GM19372 (cell line): ENCODE measurements around the gene GRAMD1A.
"Not testable (repeated sequence)": the region's sequence is repeated elsewhere in the genome, so short reads cannot be mapped to it uniquely, and the experiment has no call there.

Experiments
- ATAC-seq: cut with Tn5 transposase; IDR thresholded peaks from one replicate; pipeline ENCODE4 v1.9.1; 2021; ENCODE audit warnings: mild to moderate bottlenecking, low read depth, moderate library complexity; ENCODE audit not compliant: unreplicated experiment

Gene GRAMD1A

GRCh38 chr19:35000647-35001501, 751 bp downstream of the GRAMD1A start:
- peak; percentile 4 for ATAC-seq

GRCh38 chr19:35002037-35002535, 2.0 kb downstream of the GRAMD1A start:
- ATAC-seq, result no peak

DNA sequence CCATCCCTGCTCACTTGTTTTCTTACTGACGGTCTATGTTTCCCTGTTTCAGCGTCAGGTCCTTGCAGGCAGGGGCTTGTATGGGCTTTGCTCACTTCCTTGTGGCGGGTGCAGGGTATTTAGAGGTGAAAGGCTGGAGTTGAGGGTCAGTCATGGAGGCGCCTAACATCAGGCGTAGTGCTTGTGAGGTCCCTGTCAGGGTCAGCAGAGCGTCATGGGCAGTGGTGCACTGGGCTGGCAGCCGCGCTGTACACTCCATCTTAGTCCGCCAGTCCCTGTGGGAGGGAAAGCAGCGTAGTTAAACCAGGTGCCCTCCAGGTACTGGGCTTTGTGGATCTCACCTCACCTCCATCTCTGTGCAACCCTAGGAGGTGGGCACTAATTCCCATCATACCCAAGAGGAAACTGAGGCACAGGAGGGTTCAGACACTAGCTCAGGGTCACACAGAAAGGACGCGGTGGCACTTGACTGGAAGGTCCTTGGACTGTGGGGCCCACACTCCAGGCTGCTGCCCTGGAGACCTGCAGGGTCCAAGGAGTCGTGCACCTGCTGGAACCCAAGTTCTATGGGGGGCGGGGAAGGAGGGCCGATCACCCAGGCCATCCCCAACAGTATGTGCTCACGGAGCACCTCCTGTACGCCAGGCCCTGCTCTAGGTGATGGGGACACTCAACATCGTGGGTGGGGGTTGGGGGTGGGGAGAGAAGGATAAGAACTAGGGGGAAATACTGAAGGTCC, 4.6 kb downstream of the GRAMD1A start:
- ATAC-seq, result no peak

- ATAC-seq, result no peak
Observed at GRCh38 chr19:35005256-35005977, 5.3 kb downstream of the GRAMD1A start.

GRCh38 chr19:35006007-35006341, 5.9 kb downstream of the GRAMD1A start:
- not testable (repeated sequence) for ATAC-seq

DNA sequence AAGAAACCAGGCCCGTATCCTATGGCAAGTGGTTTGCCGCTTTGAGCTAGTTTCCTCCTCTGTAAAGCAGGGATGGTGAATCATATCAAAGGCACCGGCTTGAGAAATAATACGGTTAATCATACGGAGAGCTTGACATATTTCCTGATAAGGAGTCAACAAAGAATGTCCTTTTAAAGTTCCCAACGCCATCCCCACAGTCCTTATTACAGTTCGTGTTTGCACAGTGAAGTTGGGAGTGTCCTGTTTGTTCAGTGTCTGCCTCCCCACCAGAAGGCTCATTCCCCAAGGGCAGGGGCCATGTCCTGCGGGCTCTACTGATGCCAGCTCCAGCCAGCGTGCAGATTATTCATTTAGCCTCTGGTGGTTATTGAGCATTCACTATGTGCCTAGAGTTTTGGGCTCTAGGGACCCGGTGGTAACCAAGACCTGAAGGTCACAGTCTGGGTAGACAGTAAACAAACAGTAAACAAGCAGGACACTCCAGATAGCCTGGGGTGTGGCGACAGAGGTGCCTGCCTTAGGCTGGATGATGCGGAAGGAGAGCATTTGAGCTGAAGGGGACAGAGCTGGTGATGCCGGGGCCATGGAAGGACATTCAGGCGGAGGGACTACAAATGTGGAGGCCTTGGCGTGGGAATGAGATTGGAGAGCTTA, 6.3 kb downstream of the GRAMD1A start:
- no peak for ATAC-seq

DNA sequence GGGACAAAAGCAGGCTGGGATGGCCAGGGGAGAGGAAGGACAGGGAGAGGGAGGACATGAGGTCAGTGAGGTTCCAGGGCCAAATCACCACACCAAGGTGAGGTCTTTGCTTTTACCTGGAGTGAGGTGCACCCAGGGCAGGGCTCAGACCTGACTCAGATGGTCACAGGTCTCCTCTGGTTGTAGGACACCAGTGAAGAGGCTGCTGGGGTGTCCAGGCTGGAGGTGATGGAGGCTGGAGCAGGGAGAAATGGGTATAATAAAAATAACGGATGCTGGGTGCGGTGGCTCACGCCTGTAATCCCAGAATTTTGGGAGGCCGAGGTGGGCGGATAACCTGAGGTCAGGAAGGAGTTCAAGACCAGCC, 6.9 kb downstream of the GRAMD1A start:
- ATAC-seq, result no peak

GRCh38 chr19:35007427-35007826, 7.3 kb downstream of the GRAMD1A start:
- not testable (repeated sequence) for ATAC-seq

GRCh38 chr19:35008891-35009341, 8.8 kb downstream of the GRAMD1A start:
- ATAC-seq, result no peak

- ATAC-seq, result no peak
Observed at GRCh38 chr19:35009424-35010415, 9.6 kb downstream of the GRAMD1A start.

- ATAC-seq, result no peak
Observed at GRCh38 chr19:35011091-35011689, 11.1 kb downstream of the GRAMD1A start.

DNA sequence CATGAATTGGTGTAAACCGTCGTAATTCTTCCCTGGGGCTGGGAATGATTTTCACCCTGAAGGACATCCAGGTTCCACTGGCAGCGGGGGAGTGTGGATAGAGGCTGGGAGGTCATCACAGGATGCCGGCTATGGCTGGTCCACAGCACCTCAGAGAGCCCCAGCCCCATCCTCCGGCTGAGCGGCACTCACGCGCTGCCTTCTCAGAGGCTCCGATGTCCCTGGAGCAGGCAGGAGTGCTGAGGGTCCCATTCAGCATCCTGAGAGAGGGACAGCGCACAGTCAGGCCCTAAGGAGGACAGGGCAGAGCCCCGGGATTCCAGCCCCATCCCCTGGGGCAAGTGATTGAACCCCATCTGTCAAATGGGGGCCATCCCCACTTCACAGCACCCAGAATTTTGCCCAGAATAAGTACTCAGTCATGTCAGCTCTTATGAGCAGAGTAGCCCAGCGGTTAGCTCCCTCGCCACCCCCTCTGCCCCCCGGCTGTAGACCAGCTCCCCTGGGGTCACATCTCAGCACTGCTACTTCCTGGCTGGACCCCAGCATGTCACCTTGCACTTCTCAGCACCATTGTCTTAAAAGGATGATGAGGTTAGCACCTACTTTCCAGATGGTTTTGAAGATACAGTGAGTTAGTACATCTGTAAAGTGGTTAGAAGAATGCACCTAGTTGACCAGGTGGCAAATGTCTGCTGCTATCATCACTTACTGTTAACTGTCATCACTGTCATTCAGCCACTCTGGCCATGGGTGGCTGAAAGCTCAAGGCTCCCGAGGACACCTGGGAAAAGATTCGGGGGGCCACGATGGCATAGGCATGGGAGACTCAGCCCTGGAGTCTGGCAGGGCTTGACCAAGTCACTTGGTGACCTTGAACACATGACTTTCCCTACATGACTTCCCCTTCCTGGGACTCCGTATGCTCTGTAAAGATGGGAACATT, 11.9 kb downstream of the GRAMD1A start:
- ATAC-seq, result no peak

DNA sequence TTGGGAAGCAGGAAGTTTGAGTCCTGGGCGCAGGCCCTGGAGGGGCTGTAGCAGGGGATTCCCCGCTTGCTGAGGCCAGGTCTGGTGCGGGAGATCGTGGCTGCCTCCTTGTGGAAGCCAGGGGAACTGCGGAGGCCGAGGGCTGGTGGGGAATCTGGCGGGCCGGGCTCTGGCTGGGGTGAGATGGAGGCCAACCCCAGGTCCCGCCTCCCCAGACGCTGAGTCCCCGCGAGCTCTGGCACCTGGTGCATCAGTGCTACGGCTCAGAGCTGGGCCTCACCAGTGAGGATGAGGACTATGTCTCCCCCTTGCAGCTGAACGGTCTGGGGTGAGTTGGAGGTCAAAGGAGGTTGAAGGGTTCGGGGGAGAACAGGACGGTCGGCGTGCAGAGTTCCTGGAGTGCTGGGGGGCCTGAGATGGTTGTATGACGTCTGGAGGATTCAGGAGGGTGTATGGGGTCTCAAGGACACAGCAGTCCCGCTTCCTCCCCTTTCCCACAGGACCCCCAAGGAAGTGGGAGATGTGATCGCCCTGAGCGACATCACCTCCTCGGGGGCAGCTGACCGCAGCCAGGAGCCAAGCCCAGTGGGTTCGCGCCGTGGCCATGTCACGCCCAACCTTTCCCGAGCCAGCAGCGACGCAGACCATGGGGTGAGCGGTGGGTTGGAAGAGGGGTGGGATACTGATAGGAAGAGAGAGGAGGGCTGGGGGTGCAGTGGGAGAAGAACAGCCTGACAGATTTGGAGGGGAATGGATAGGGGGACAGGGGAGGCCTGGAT, 13.1 kb downstream of the GRAMD1A start:
- no peak for ATAC-seq

GRCh38 chr19:35013820-35014754, 14.0 kb downstream of the GRAMD1A start:
- ATAC-seq, result no peak

DNA sequence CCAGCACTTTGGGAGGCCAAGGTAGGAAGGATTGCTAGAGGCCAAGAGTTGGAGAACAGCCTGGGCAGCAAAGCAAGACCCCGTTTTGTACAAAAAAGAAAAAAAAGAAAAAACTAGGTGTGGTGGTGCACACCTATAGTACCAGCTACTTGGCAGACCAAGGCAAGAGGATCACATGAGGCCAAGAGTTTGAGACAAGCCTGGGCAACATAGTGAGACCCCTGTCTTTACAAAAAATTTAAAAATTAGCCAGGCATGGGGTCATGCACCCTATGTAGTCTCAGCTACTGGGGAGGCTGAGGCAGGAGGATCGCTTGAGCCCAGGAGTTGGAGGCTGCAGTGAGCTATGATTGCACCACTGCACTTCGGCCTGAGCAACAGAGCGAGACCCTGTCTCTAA, 14.7 kb downstream of the GRAMD1A start:
- ATAC-seq, result not testable (repeated sequence)
